ENCODE results near the gene SIRPD. TPM values are rescaled to one million over a fixed set of nuclear protein-coding genes. Genes with fewer than 3 reads are reported as not detected.

The SIRPD gene
- total and polyA plus RNA-seq, 2 of the 13 experiments (the other 11 are each of a cell fraction or from before 2014, with no cell fraction given): not detected

DNA sequence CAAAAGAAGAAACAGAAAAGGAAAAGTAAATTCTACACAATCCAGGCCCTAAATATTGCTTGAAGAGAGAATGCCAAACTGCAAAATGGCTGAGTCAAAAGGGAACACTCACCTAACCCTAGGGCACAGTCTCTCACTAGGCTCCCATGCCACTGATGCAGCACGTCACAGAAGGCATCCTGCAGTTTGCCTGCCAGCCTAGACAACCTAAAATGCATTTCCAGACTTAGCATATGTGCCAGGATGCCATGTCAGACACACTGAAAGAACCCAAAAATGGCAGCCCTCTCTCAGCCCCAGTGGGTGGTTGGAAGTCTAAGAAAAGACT lies 10.6 kb upstream of the SIRPD start:
- Histone ChIP-seq H3K79me2 (ENCODE audit: insufficient read depth, low read length) (no peaks in the 10 kb centered on the region), H4K20me1 (ENCODE audit: insufficient read depth, low read length) (no peaks in the 10 kb centered on the region), H3K27ac (ENCODE audit: extremely low read length, insufficient read depth, low read length) (no peak overlapping the region), H3K4me3 (replicated peaks in 1 of 3; ENCODE audit: insufficient read depth in 1 of 3, low read depth in 2 of 3, low read length in 3 of 3) (no peak overlapping the region), H3K36me3 (replicated peaks in 1 of 2; ENCODE audit: control insufficient read depth in 1 of 2, insufficient read depth in 2 of 2, low read length in 2 of 2) (no peaks in the 10 kb centered on the region), H3K27me3 (ENCODE audit: control insufficient read depth in 1 of 2, insufficient read depth in 2 of 2, low read length in 2 of 2) (no peaks in the 10 kb centered on the region; a peak in 1 of 5 replicates), H2AFZ (ENCODE audit: low read length) (no peak overlapping the region), H3K4me2 (ENCODE audit: low read depth, low read length) (no peak overlapping the region), H3K9ac (ENCODE audit: insufficient read depth, low read depth, low read length) (no peak overlapping the region), H3K9me3 (ENCODE audit: low read length) (no peaks in the 10 kb centered on the region), H3K4me1 (ENCODE audit: insufficient read depth, low read length) (no peaks in the 10 kb centered on the region)
- FAIRE-seq (no peak), ATAC-seq (no peak), DNase-seq (ENCODE audit: low spot score) (peak; percentile 0)
- ChIA-PET CTCF (ENCODE audit: low intra/inter-chr PET ratio, low total read pairs) (no interaction called here), POLR2A (no interaction called here)
- intact Hi-C loops (cut with micrococcal nuclease; ENCODE audit: unreplicated experiment) (no loop called here), in situ Hi-C loops (cut with HindIII; ENCODE audit: extremely low pct_ligation_motif_present, low pct_unique_long_range_greater_than_20kb) (no loop called here)
- WGBS (ENCODE audit: low lambda C conversion rate): 0% methylated on average over 1 of the region's 1 CpG
- BruUV-seq (replicated peaks): no TSS peak
- TF ChIP-seq, protein P1, sequence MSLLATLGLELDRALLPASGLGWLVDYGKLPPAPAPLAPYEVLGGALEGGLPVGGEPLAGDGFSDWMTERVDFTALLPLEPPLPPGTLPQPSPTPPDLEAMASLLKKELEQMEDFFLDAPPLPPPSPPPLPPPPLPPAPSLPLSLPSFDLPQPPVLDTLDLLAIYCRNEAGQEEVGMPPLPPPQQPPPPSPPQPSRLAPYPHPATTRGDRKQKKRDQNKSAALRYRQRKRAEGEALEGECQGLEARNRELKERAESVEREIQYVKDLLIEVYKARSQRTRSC (CRISPR knock-in tag; IDR thresholded peaks at IDR 0.05; ENCODE audit: low read depth): no peak
- TF ChIP-seq NPAS2 (CRISPR knock-in tag; IDR thresholded peaks at IDR 0.05; ENCODE audit: borderline replicate concordance): no peak
- no peak for TF ChIP-seq ZNF780A (CRISPR knock-in tag; IDR thresholded peaks at IDR 0.05)
- TF ChIP-seq MED13 (CRISPR knock-in tag; IDR thresholded peaks at IDR 0.05): no peak
- TF ChIP-seq ELF1 (CRISPR knock-in tag; IDR thresholded peaks at IDR 0.05): no peak
- TF ChIP-seq, protein P2, sequence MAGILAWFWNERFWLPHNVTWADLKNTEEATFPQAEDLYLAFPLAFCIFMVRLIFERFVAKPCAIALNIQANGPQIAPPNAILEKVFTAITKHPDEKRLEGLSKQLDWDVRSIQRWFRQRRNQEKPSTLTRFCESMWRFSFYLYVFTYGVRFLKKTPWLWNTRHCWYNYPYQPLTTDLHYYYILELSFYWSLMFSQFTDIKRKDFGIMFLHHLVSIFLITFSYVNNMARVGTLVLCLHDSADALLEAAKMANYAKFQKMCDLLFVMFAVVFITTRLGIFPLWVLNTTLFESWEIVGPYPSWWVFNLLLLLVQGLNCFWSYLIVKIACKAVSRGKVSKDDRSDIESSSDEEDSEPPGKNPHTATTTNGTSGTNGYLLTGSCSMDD (CRISPR knock-in tag; IDR thresholded peaks at IDR 0.05): no peak
- no peak for TF ChIP-seq NAIF1 (CRISPR knock-in tag; IDR thresholded peaks at IDR 0.05; ENCODE audit: borderline replicate concordance)
- TF ChIP-seq ZNF552 (CRISPR knock-in tag; IDR thresholded peaks at IDR 0.05; ENCODE audit: borderline replicate concordance): no peak
- TF ChIP-seq, protein P3, sequence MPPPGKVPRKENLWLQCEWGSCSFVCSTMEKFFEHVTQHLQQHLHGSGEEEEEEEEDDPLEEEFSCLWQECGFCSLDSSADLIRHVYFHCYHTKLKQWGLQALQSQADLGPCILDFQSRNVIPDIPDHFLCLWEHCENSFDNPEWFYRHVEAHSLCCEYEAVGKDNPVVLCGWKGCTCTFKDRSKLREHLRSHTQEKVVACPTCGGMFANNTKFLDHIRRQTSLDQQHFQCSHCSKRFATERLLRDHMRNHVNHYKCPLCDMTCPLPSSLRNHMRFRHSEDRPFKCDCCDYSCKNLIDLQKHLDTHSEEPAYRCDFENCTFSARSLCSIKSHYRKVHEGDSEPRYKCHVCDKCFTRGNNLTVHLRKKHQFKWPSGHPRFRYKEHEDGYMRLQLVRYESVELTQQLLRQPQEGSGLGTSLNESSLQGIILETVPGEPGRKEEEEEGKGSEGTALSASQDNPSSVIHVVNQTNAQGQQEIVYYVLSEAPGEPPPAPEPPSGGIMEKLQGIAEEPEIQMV (CRISPR knock-in tag; IDR thresholded peaks at IDR 0.05; ENCODE audit: low read depth): no peak
- TF ChIP-seq RBM22 (optimal IDR thresholded peaks at IDR 0.05; ENCODE audit: low read length): no peak
- TF ChIP-seq ZNF7 (CRISPR knock-in tag; IDR thresholded peaks at IDR 0.05): no peak
- no peak for TF ChIP-seq SETDB1 (CRISPR knock-in tag; IDR thresholded peaks at IDR 0.05; ENCODE audit: borderline replicate concordance)
- TF ChIP-seq ZNF24 (IDR thresholded peaks at IDR 0.05): no peak
- no peak for TF ChIP-seq GATAD2A (CRISPR knock-in tag; IDR thresholded peaks at IDR 0.05)
- TF ChIP-seq, protein P4, sequence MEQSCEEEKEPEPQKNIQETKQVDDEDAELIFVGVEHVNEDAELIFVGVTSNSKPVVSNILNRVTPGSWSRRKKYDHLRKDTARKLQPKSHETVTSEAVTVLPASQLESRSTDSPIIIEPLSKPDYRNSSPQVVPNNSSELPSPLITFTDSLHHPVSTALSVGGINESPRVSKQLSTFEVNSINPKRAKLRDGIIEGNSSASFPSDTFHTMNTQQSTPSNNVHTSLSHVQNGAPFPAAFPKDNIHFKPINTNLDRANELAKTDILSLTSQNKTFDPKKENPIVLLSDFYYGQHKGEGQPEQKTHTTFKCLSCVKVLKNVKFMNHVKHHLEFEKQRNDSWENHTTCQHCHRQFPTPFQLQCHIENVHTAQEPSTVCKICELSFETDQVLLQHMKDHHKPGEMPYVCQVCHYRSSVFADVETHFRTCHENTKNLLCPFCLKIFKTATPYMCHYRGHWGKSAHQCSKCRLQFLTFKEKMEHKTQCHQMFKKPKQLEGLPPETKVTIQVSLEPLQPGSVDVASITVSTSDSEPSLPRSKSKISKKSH (CRISPR knock-in tag; IDR thresholded peaks at IDR 0.05; ENCODE audit: borderline replicate concordance): no peak
- no peak for TF ChIP-seq HOXA3 (CRISPR knock-in tag; IDR thresholded peaks at IDR 0.05)
- TF ChIP-seq POLR2A (IDR thresholded peaks at IDR 0.05; ENCODE audit: insufficient read depth in 1 of 2, low read depth in 2 of 2, low read length in 2 of 2): no peak
- TF ChIP-seq ZFP90 (CRISPR knock-in tag; IDR thresholded peaks at IDR 0.05; ENCODE audit: borderline replicate concordance): no peak
- no peak for TF ChIP-seq ZNF75D (CRISPR knock-in tag; IDR thresholded peaks at IDR 0.05; ENCODE audit: borderline replicate concordance)
- no peak for TF ChIP-seq SP5 (CRISPR knock-in tag; IDR thresholded peaks at IDR 0.05; ENCODE audit: borderline replicate concordance, low read depth)
